Smooth muscle cell (in vitro differentiated cells): ENCODE data around the gene CRK. TPM values are rescaled to one million over a fixed set of nuclear protein-coding genes. Genes with fewer than 3 reads are reported as not detected.

Experiments used
- DNase-seq: peaks from one replicate; lab custom pipeline; 2025; ENCODE audit not compliant: unreplicated experiment; lab: John Stamatoyannopoulos, UW
- H2AFZ ChIP-seq: fragments of 200-600 bp; sonication (generic); 2 replicates; pipeline ENCODE4 v1.6.0; 2016; ENCODE audit warnings: antibody characterized with exemption, low read depth, mild to moderate bottlenecking
- H3F3A ChIP-seq: fragments of 200-600 bp; sonication (generic); 2 replicates; pipeline ENCODE4 v1.6.0; 2017; ENCODE audit warnings: antibody characterized with exemption, low read depth
- H3K27ac ChIP-seq: fragments of 200-600 bp; sonication (generic); 2 replicates; pipeline ENCODE4 v1.5.1; 2016; ENCODE audit warnings: low read depth, mild to moderate bottlenecking
- H3K27me3 ChIP-seq: fragments of 200-600 bp; sonication (generic); 2 replicates; pipeline ENCODE4 v1.6.1; 2016; ENCODE audit warnings: low read depth, mild to moderate bottlenecking
- H3K36me3 ChIP-seq: fragments of 200-600 bp; sonication (generic); 2 replicates; pipeline ENCODE4 v1.5.1; 2016; ENCODE audit warnings: low read depth
- H3K4me1 ChIP-seq: fragments of 200-600 bp; sonication (generic); 2 replicates; pipeline ENCODE4 v1.5.1; 2016; ENCODE audit warnings: low read depth
- H3K4me2 ChIP-seq: fragments of 200-600 bp; sonication (generic); 2 replicates; pipeline ENCODE4 v1.6.0; 2016; ENCODE audit warnings: mild to moderate bottlenecking
- H3K4me3 ChIP-seq: fragments of 200-600 bp; sonication (generic); 2 replicates; pipeline ENCODE4 v1.5.1; 2016; ENCODE audit warnings: mild to moderate bottlenecking
- H3K79me2 ChIP-seq: fragments of 200-600 bp; sonication (generic); 2 replicates; pipeline ENCODE4 v1.6.0; 2016; ENCODE audit warnings: low read depth, mild to moderate bottlenecking
- H3K9ac ChIP-seq: fragments of 200-600 bp; sonication (generic); 2 replicates; pipeline ENCODE4 v1.6.0; 2016; ENCODE audit warnings: low read depth
- H3K9me3 ChIP-seq: fragments of 200-600 bp; sonication (generic); replicated peaks from 2 replicates; pipeline ENCODE4 v1.5.1; 2016; ENCODE audit warnings: low read depth
- H4K20me1 ChIP-seq: fragments of 200-600 bp; sonication (generic); 2 replicates; pipeline ENCODE4 v1.6.0; 2016; ENCODE audit warnings: low read depth
- CTCF ChIP-seq: fragments of 200-600 bp; sonication (generic); IDR thresholded peaks from 2 replicates; pipeline ENCODE4 v1.5.1; 2017; ENCODE audit warnings: borderline replicate concordance, mild to moderate bottlenecking, antibody characterized with exemption; ENCODE audit not compliant: insufficient read depth, poor library complexity, severe bottlenecking
- WGBS: methylation state at CpG from one replicate; pipeline ENCODE4 v1.1.7; 2016; ENCODE audit warnings: low lambda C conversion rate; 5-methylcytosine and 5-hydroxymethylcytosine counted together
- polyA plus RNA-seq: library from polyadenylated mRNA; unstranded; fragments of >200 nt; fragmentation: Nextera tagmentation; extraction: Ambion mirVana; gene quantifications from 2 replicates; pipeline ENCODE4 v1.2.1, GENCODE V29; 2016
- total RNA-seq: library from RNA; depleted of rRNA; stranded (reverse); fragments of >200 nt; gene quantifications from 2 replicates; pipeline ENCODE4 v1.2.3, GENCODE V29; 2014

CRK gene
- total and polyA plus RNA-seq, 2 experiments from 2014 or later, result 49.7 to 56.8 TPM

GRCh38 chr17:1503699-1504098 is 47.7 kb upstream of the CRK start:
- Histone ChIP-seq H3K4me2 (no peak overlapping the region), H3K27me3 (no peaks in the 10 kb centered on the region), H2AFZ (no peak overlapping the region), H3K27ac (no peak overlapping the region), H3K4me1 (no peaks in the 10 kb centered on the region), H3K4me3 (no peak overlapping the region), H3K9me3 (no peaks in the 10 kb centered on the region), H4K20me1 (no peaks in the 10 kb centered on the region), H3K36me3 (no peaks in the 10 kb centered on the region), H3F3A (peaks cover 6% of the 10 kb centered on the region), H3K9ac (no peak overlapping the region), H3K79me2 (no peaks in the 10 kb centered on the region)
- TF ChIP-seq CTCF, result no peak
- WGBS, result 88% methylated on average over 10 of the region's 10 CpGs
- DNase-seq, result no peak

GRCh38 chr17:1498869-1499268 is 42.8 kb upstream of the CRK start:
- H3K27me3 ChIP-seq, result no peaks in the 10 kb centered on the region
- WGBS, result 34% methylated on average over 9 of the region's 9 CpGs
- no peak for TF ChIP-seq CTCF
- no peak overlapping the region for H2AFZ ChIP-seq
- no peaks in the 10 kb centered on the region for H3K36me3 ChIP-seq
- H3K9ac ChIP-seq, result peak overlapping the region; percentile 61
- no peak for DNase-seq
- no peaks in the 10 kb centered on the region for H3K4me1 ChIP-seq
- H3F3A ChIP-seq, result peaks cover 10% of the 10 kb centered on the region
- no peaks in the 10 kb centered on the region for H4K20me1 ChIP-seq
- no peak overlapping the region for H3K4me3 ChIP-seq
- H3K4me2 ChIP-seq, result peak overlapping the region; percentile 53
- peak overlapping the region; percentile 88 for H3K27ac ChIP-seq
- H3K79me2 ChIP-seq, result no peaks in the 10 kb centered on the region
- no peaks in the 10 kb centered on the region for H3K9me3 ChIP-seq

- no peaks in the 10 kb centered on the region for H3K4me1 ChIP-seq
- H3K27me3 ChIP-seq, result no peaks in the 10 kb centered on the region
- H3F3A ChIP-seq, result peaks cover 10% of the 10 kb centered on the region
- peak overlapping the region; percentile 88 for H3K27ac ChIP-seq
- no peaks in the 10 kb centered on the region for H3K36me3 ChIP-seq
- no peaks in the 10 kb centered on the region for H4K20me1 ChIP-seq
- no peaks in the 10 kb centered on the region for H3K79me2 ChIP-seq
- WGBS, result 85% methylated on average over 2 of the region's 2 CpGs
- DNase-seq, result no peak
- H3K9ac ChIP-seq, result peak overlapping the region; percentile 61
- H2AFZ ChIP-seq, result no peak overlapping the region
- no peak for TF ChIP-seq CTCF
- H3K4me2 ChIP-seq, result peak overlapping the region; percentile 53
- H3K9me3 ChIP-seq, result no peaks in the 10 kb centered on the region
- no peak overlapping the region for H3K4me3 ChIP-seq
Measured at GRCh38 chr17:1498233-1498632, 42.2 kb upstream of the CRK start.

GRCh38 chr17:1497831-1498230 is 41.8 kb upstream of the CRK start:
- Histone ChIP-seq H4K20me1 (no peaks in the 10 kb centered on the region), H3K79me2 (no peaks in the 10 kb centered on the region), H3K4me1 (no peaks in the 10 kb centered on the region), H3K9me3 (no peaks in the 10 kb centered on the region), H3K27ac (peak overlapping the region; percentile 88), H2AFZ (no peak overlapping the region), H3K9ac (no peak overlapping the region), H3K4me3 (no peak overlapping the region), H3K4me2 (no peak overlapping the region), H3F3A (peaks cover 10% of the 10 kb centered on the region), H3K27me3 (no peaks in the 10 kb centered on the region), H3K36me3 (no peaks in the 10 kb centered on the region)
- no peak for TF ChIP-seq CTCF
- no peak for DNase-seq
- WGBS, result 90% methylated on average over 15 of the region's 15 CpGs
